Urinary bladder (tissue), 4 donors: ENCODE measurements around the gene ELL. TPM values are rescaled to one million over a fixed set of nuclear protein-coding genes. Genes with fewer than 3 reads are reported as not detected.

Source experiments
- DNase-seq: peaks from one replicate; pipeline ENCODE4 v3.0.0-alpha.2; 2015; ENCODE audit errors: extremely low spot score
- H3K27ac ChIP-seq: one replicate; pipeline ENCODE4 v1.5.1; 2013; ENCODE audit warnings: low read depth, mild to moderate bottlenecking, moderate library complexity
- H3K36me3 ChIP-seq: one replicate; pipeline ENCODE4 v1.6.1; 2013; ENCODE audit warnings: mild to moderate bottlenecking, moderate library complexity; ENCODE audit not compliant: insufficient read depth
- H3K4me1 ChIP-seq: one replicate; pipeline ENCODE4 v1.6.1; 2013; ENCODE audit warnings: mild to moderate bottlenecking, moderate library complexity; ENCODE audit not compliant: insufficient read depth
- H3K4me3 ChIP-seq: one replicate; pipeline ENCODE4 v1.5.1; 2013; ENCODE audit warnings: low read depth, low read length
- WGBS: extraction: QIAGEN DNeasy Blood & Tissue Kit; methylation state at CpG from one replicate; pipeline ENCODE4 v1.1.7; 2013; 5-methylcytosine and 5-hydroxymethylcytosine counted together
- polyA plus RNA-seq: library from polyadenylated mRNA; stranded (reverse); fragments of 200-250 nt; gene quantifications from one replicate; pipeline ENCODE4 v1.2.3, GENCODE V29; 2013
- total RNA-seq: library from RNA; depleted of rRNA; stranded (reverse); fragments of >200 nt; gene quantifications from one replicate; pipeline ENCODE4 v1.2.3, GENCODE V29; 2014
- donor health status: healthy with polysubstance abuse.
- donor health status: healthy.

The ELL gene
- total and polyA plus RNA-seq, 2 donors = 9.7 to 13.9 TPM

- H3K27ac ChIP-seq = no peak overlapping the region
- no peak for DNase-seq
- no peak overlapping the region for H3K4me3 ChIP-seq
- H3K36me3 ChIP-seq = no peaks in the 10 kb centered on the region
- peaks cover 3% of the 10 kb centered on the region for H3K4me1 ChIP-seq
- 83% methylated on average over 19 of the region's 19 CpGs for WGBS
Measured at GRCh38 chr19:18506101-18506930, 15.6 kb downstream of the ELL start.

GRCh38 chr19:18504886-18505610 is 16.8 kb downstream of the ELL start:
- 83% methylated on average over 8 of the region's 8 CpGs for WGBS
- no peak overlapping the region for H3K4me3 ChIP-seq
- DNase-seq = no peak
- H3K27ac ChIP-seq = no peak overlapping the region
- H3K36me3 ChIP-seq = no peaks in the 10 kb centered on the region
- peaks cover 3% of the 10 kb centered on the region for H3K4me1 ChIP-seq

GRCh38 chr19:18503971-18504885 is 17.6 kb downstream of the ELL start:
- DNase-seq = no peak
- 71% methylated on average over 20 of the region's 20 CpGs for WGBS
- no peaks in the 10 kb centered on the region for H3K36me3 ChIP-seq
- H3K4me3 ChIP-seq = no peak overlapping the region
- H3K27ac ChIP-seq = no peak overlapping the region
- peaks cover 3% of the 10 kb centered on the region for H3K4me1 ChIP-seq

- WGBS = 75% methylated on average over 15 of the region's 15 CpGs
Measured at GRCh38 chr19:18503337-18503970, 18.4 kb downstream of the ELL start.

GRCh38 chr19:18502638-18503294 is 19.1 kb downstream of the ELL start:
- Histone ChIP-seq H3K36me3 (no peaks in the 10 kb centered on the region), H3K27ac (no peak overlapping the region), H3K4me3 (no peak overlapping the region), H3K4me1 (peaks cover 3% of the 10 kb centered on the region)
- 73% methylated on average over 17 of the region's 17 CpGs for WGBS
- DNase-seq = no peak

More at GRCh38 chr19:18503337-18503970, 18.4 kb downstream of the ELL start:
- H3K4me3 ChIP-seq = no peak overlapping the region
- DNase-seq = no peak
- no peak overlapping the region for H3K27ac ChIP-seq
- no peaks in the 10 kb centered on the region for H3K36me3 ChIP-seq
- peaks cover 3% of the 10 kb centered on the region for H3K4me1 ChIP-seq

GRCh38 chr19:18502246-18502637 is 19.6 kb downstream of the ELL start:
- no peak for DNase-seq
- 75% methylated on average over 7 of the region's 7 CpGs for WGBS
- no peak overlapping the region for H3K27ac ChIP-seq
- peaks cover 3% of the 10 kb centered on the region for H3K4me1 ChIP-seq
- no peak overlapping the region for H3K4me3 ChIP-seq
- no peaks in the 10 kb centered on the region for H3K36me3 ChIP-seq

- 47% methylated on average over 9 of the region's 9 CpGs for WGBS
- DNase-seq = no peak
- Histone ChIP-seq H3K4me1 (peaks cover 3% of the 10 kb centered on the region), H3K4me3 (no peak overlapping the region), H3K36me3 (no peaks in the 10 kb centered on the region), H3K27ac (no peak overlapping the region)
Measured at GRCh38 chr19:18501832-18502231, 20.0 kb downstream of the ELL start.

GRCh38 chr19:18501351-18501750 is 20.5 kb downstream of the ELL start:
- H3K4me1 ChIP-seq = peaks cover 3% of the 10 kb centered on the region

GRCh38 chr19:18500799-18501198 is 21.1 kb downstream of the ELL start:
- Histone ChIP-seq H3K4me3 (no peak overlapping the region), H3K4me1 (peaks cover 2% of the 10 kb centered on the region), H3K27ac (no peak overlapping the region)

More at GRCh38 chr19:18501351-18501750, 20.5 kb downstream of the ELL start:
- Histone ChIP-seq H3K4me3 (no peak overlapping the region), H3K36me3 (no peaks in the 10 kb centered on the region), H3K27ac (no peak overlapping the region)
- 83% methylated on average over 13 of the region's 13 CpGs for WGBS
- DNase-seq = no peak

GRCh38 chr19:18500376-18500775 is 21.5 kb downstream of the ELL start:
- 58% methylated on average over 7 of the region's 7 CpGs for WGBS
- Histone ChIP-seq H3K27ac (no peak overlapping the region), H3K4me3 (no peak overlapping the region), H3K36me3 (no peaks in the 10 kb centered on the region), H3K4me1 (peaks cover 2% of the 10 kb centered on the region)
- DNase-seq = no peak

More at GRCh38 chr19:18500799-18501198, 21.1 kb downstream of the ELL start:
- no peaks in the 10 kb centered on the region for H3K36me3 ChIP-seq
- 42% methylated on average over 11 of the region's 11 CpGs for WGBS
- no peak for DNase-seq

GRCh38 chr19:18499055-18499775 is 22.7 kb downstream of the ELL start:
- WGBS = 84% methylated on average over 7 of the region's 7 CpGs
- Histone ChIP-seq H3K4me3 (no peak overlapping the region), H3K27ac (no peak overlapping the region), H3K4me1 (no peaks in the 10 kb centered on the region), H3K36me3 (no peaks in the 10 kb centered on the region)
- no peak for DNase-seq

- WGBS = 86% methylated on average over 4 of the region's 4 CpGs
- no peaks in the 10 kb centered on the region for H3K4me1 ChIP-seq
- DNase-seq = no peak
- no peak overlapping the region for H3K27ac ChIP-seq
- no peak overlapping the region for H3K4me3 ChIP-seq
- no peaks in the 10 kb centered on the region for H3K36me3 ChIP-seq
Measured at GRCh38 chr19:18496980-18497256, 25.0 kb downstream of the ELL start.
